Cardiac muscle cell (in vitro differentiated cells and primary cell): Measurements from ENCODE around the gene KCNN4. TPM values are rescaled to one million over a fixed set of nuclear protein-coding genes. Genes with fewer than 3 reads are reported as not detected.
"Not testable (repeated sequence)": the region's sequence is repeated elsewhere in the genome, so short reads cannot be mapped to it uniquely, and the experiment has no call there.

ENCODE experiments used
- DNase-seq, 2 donors: peaks; one replicate each; pipeline versions ENCODE4 v3.0.0 to v3.0.0-alpha.2; 2010 to 2017; ENCODE audit warnings: low read depth in 1 of 2, low spot score in 1 of 2
- H3K27ac ChIP-seq: fragments of 200-600 bp; sonication (generic); 2 replicates; pipeline ENCODE4 v1.5.1; 2016
- H3K27me3 ChIP-seq: fragments of 200-600 bp; sonication (generic); 2 replicates; pipeline ENCODE4 v1.6.0; 2016; ENCODE audit warnings: control low read depth
- H3K36me3 ChIP-seq: fragments of 200-600 bp; sonication (generic); 2 replicates; pipeline ENCODE4 v1.5.1; 2016; ENCODE audit warnings: control low read depth
- H3K4me1 ChIP-seq: fragments of 200-600 bp; sonication (generic); 2 replicates; pipeline ENCODE4 v1.8.1; 2017; ENCODE audit warnings: low read depth, mild to moderate bottlenecking, mixed run types
- H3K4me3 ChIP-seq: fragments of 200-600 bp; sonication (generic); 2 replicates; pipeline ENCODE4 v1.5.1; 2016; ENCODE audit warnings: mild to moderate bottlenecking
- H3K9me3 ChIP-seq: fragments of 200-600 bp; sonication (generic); 2 replicates; pipeline ENCODE4 v1.5.1; 2017; ENCODE audit warnings: low read depth, mild to moderate bottlenecking, control low read depth
- polyA plus RNA-seq: library from polyadenylated mRNA; unstranded; fragments of >200 nt; fragmentation: Nextera tagmentation; extraction: Ambion mirVana; gene quantifications from 2 replicates; pipeline ENCODE4 v1.2.1, GENCODE V29; 2016
- total RNA-seq: library from RNA; depleted of rRNA; stranded (reverse); fragments of >200 nt; gene quantifications from 2 replicates; pipeline ENCODE4 v1.2.3, GENCODE V29; 2016
- TF ChIP-seq, protein P1 (sequence below): IDR thresholded peaks from 2 replicates; pipeline ENCODE4 v1.5.1; 2012; ENCODE audit warnings: low read depth, mild to moderate bottlenecking, low read length

Gene KCNN4
- total and polyA plus RNA-seq, 2 experiments from 2014 or later, result 1.5 TPM; not detected in 1

DNA sequence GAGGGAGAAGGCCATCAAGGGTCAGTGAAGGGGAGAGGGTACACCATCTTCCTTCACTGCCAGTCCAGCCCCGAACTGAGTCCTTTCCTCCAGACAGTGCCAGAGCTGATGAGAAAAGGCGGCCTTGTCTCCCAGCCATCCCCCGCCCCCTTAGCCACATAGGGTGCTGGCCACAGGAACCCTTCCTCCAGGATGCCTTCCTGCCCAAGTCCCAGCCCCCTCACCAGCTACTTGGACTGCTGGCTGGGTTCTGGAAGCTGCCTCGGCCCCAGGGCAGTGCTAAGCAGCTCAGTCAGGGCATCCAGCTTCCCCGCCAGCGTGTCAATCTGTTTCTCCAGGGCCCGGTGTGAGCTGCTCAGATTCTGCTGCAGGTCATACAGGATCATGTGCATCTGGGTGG, 13.5 kb downstream of the KCNN4 start:
- peaks cover 36% of the 10 kb centered on the region for H3K27me3 ChIP-seq
- DNase-seq, result no peak
- no peaks in the 10 kb centered on the region for H3K36me3 ChIP-seq
- TF ChIP-seq, protein P1, sequence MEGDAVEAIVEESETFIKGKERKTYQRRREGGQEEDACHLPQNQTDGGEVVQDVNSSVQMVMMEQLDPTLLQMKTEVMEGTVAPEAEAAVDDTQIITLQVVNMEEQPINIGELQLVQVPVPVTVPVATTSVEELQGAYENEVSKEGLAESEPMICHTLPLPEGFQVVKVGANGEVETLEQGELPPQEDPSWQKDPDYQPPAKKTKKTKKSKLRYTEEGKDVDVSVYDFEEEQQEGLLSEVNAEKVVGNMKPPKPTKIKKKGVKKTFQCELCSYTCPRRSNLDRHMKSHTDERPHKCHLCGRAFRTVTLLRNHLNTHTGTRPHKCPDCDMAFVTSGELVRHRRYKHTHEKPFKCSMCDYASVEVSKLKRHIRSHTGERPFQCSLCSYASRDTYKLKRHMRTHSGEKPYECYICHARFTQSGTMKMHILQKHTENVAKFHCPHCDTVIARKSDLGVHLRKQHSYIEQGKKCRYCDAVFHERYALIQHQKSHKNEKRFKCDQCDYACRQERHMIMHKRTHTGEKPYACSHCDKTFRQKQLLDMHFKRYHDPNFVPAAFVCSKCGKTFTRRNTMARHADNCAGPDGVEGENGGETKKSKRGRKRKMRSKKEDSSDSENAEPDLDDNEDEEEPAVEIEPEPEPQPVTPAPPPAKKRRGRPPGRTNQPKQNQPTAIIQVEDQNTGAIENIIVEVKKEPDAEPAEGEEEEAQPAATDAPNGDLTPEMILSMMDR, result no peak
- H3K4me3 ChIP-seq, result no peak overlapping the region
- H3K4me1 ChIP-seq, result no peaks in the 10 kb centered on the region
- H3K9me3 ChIP-seq, result no peaks in the 10 kb centered on the region
- H3K27ac ChIP-seq, result no peak overlapping the region

DNA sequence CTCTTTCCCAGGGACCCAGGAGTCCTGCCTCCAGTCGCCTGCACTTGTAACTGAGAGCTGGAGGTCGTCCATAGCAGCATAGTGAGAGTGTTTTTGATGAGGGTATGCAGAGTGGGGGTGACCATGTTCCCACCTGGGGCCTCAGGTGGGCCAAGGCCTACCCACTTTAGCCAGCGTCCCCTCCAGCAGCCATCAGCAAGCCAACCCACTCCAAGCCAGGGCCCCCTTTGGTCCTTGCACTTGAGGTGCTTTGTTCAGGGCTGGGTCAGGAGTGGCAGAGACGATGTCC, 14.1 kb downstream of the KCNN4 start:
- no peaks in the 10 kb centered on the region for H3K36me3 ChIP-seq
- H3K27me3 ChIP-seq, result peaks cover 30% of the 10 kb centered on the region
- H3K4me3 ChIP-seq, result no peak overlapping the region
- H3K4me1 ChIP-seq, result no peaks in the 10 kb centered on the region
- DNase-seq, result no peak
- H3K27ac ChIP-seq, result no peak overlapping the region
- H3K9me3 ChIP-seq, result no peaks in the 10 kb centered on the region
- TF ChIP-seq, protein P1, result no peak

DNA sequence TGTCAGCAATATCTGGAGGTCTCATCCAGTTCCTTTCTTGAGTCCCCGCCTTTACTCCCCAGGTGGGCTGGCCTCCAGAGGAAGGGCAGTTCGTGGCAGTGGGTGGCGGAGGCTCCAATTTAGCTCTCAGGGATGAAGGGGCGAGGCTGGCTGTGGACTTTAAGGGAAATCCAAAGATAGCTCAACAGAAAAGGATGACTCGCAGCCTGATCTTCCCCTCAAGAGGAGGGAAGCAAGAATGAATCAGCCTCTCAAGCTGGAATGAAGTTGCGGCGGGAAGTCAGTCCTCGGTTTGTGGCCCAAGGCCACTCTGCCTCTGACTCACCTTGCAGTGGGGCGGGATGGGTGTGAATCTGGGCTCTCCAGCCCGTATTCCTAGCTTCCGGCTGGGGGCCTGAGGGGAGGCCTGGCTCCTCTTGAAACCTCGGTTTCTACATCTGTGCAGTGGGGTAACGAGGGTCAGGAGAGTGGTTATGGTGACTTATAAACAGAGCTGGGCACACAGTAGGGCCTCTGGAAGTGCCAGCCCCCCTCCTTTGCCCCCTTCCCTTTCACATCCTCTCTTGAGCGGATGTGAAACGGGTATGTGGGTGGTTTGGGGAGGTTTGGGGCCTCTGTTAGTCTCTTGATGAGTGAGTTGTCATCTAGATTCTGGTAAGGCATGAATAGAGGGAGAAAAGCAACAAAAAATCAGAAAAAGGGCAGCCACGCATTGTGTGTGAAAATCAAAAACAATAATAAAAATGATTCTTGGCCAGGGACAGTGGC, 15.5 kb downstream of the KCNN4 start:
- Histone ChIP-seq H3K27me3 (peaks cover 16% of the 10 kb centered on the region), H3K4me3 (no peak overlapping the region), H3K9me3 (no peaks in the 10 kb centered on the region), H3K36me3 (no peaks in the 10 kb centered on the region), H3K27ac (no peak overlapping the region), H3K4me1 (no peaks in the 10 kb centered on the region)
- TF ChIP-seq, protein P1, result no peak
- DNase-seq, result peak in 1 of 2 donors; percentile 89

DNA sequence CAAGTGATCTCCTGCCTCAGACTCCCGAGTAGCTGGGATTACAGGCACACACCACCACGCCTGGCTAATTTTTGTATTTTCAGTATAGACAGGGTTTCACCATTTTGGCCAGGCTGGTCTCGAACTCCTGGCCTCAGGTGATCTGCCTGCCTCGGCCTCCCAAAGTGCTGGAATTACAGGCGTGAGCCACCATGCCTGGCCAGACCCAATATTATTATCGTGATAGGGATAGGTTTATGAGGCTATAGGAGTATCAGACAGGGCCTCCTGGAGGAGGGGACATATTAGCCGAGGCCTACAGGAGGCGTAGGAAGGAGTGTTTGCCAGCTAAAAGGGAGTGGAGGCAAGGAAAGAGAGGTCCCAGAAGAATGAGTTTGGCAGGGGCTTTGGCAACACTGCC, 16.1 kb downstream of the KCNN4 start:
- not testable (repeated sequence) for H3K4me3 ChIP-seq, H3K27ac ChIP-seq

DNA sequence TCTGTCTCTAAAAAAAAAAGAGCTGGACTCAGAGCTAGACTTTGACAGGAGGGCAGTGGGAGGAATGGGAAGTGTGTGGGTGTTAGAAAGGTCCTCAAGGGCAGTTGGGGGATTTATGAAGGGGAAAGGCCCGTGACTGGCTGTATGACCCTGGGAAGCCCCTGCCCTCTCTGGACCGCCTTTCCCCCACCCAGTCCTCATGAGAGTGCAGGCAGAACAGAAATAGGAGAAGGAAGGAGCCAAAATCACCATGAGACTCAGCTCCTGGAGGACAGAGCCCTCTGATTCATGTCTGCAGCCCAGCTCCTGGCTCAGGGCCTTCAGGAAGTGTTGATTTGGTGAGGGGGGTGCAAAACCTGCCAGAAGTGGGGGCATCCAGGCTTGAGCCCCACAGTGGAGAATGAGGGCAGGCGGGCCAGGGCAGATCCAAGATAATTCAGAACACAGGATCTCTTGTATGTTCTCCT, 17.3 kb downstream of the KCNN4 start:
- H3K4me1 ChIP-seq, result no peaks in the 10 kb centered on the region
- DNase-seq, result no peak

More for the DNA sequence above, 16.1 kb downstream of the KCNN4 start:
- H3K4me1 ChIP-seq, H3K27me3 ChIP-seq, DNase-seq, H3K9me3 ChIP-seq, H3K36me3 ChIP-seq: not testable (repeated sequence)

DNA sequence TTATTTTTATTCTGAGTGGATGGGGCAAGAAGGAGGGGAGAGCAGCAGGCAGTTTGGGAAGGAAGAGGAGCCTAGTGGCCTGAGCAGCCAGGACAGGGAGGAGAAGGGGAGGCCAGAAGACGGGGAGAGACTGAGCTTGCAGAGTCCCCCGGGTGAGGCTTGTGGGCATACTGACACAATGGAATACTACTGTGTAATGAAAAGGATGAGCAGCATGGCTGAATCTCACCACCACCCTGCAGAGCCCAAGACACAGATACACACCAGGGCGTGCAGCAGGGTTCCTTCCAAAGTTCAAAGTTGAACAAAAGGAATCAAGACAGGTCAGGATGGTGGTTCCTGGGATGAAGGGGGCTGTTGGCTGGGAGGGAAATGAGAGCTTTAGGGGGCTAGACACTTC, 18.0 kb downstream of the KCNN4 start:
- no peaks in the 10 kb centered on the region for H3K36me3 ChIP-seq
- TF ChIP-seq, protein P1, result no peak
- H3K4me1 ChIP-seq, result no peaks in the 10 kb centered on the region
- H3K27me3 ChIP-seq, result no peaks in the 10 kb centered on the region
- H3K27ac ChIP-seq, result no peak overlapping the region
- H3K9me3 ChIP-seq, result no peaks in the 10 kb centered on the region
- no peak for DNase-seq
- H3K4me3 ChIP-seq, result no peak overlapping the region

More for the DNA sequence above, 17.3 kb downstream of the KCNN4 start:
- no peaks in the 10 kb centered on the region for H3K36me3 ChIP-seq
- no peak overlapping the region for H3K4me3 ChIP-seq
- H3K27me3 ChIP-seq, result no peaks in the 10 kb centered on the region
- no peaks in the 10 kb centered on the region for H3K9me3 ChIP-seq
- H3K27ac ChIP-seq, result no peak overlapping the region
- TF ChIP-seq, protein P1, result no peak
